Stimulated activated CD8-positive, alpha-beta memory T cell treated with anti-CD3 and anti-CD28 coated beads, Interleukin-2, amount 100 ng/mL, for 48 hours (primary cell): Measurements from ENCODE around the gene DNTTIP2.
"Not testable (repeated sequence)": the region's sequence is repeated elsewhere in the genome, so short reads cannot be mapped to it uniquely, and the experiment has no call there.

Experiments
- DNase-seq, 2 donors: peaks; one replicate each; pipeline ENCODE4 v3.0.0-alpha.2; 2020; ENCODE audit warnings: low read depth in 2 of 2

Gene DNTTIP2

DNA sequence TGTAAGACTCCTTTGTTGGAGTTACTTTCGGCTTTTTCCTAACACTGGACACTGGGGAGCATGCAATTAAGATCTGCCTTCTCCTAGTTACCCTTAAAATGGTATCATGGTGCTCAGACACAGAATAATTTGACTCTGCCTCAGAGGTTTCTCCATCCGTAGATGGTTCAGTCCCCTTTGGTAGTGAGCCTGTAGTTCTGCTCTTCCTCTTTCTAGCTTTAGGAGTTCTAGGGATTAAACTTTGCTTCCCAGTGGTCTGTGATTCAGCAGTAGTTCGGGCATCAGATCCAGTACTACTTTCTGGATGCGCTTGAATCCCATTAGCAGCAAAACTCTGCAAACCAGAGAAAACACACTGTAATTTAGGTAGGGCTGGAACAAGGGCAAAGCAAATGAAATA is 1.5 kb downstream of the DNTTIP2 start:
- no peak for DNase-seq

DNA sequence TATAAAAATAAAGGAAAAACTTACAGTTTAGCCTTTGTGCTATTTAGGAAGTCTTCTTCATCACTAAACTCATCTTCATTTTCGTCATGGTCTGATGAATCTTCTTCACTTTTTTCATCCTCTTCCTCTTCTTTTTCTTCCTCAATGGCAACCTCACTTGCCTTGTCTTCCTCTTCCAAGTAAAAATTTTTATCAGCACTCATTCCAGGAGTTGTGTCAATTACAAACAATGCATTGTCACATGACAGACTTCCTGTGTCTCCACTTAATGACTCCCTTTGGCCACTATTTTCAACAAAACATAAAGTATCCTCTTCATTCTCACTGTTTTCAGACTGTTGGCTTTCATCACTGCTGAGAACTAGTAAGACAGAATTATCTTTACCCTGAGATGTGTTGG is 2.8 kb downstream of the DNTTIP2 start:
- no peak for DNase-seq

DNA sequence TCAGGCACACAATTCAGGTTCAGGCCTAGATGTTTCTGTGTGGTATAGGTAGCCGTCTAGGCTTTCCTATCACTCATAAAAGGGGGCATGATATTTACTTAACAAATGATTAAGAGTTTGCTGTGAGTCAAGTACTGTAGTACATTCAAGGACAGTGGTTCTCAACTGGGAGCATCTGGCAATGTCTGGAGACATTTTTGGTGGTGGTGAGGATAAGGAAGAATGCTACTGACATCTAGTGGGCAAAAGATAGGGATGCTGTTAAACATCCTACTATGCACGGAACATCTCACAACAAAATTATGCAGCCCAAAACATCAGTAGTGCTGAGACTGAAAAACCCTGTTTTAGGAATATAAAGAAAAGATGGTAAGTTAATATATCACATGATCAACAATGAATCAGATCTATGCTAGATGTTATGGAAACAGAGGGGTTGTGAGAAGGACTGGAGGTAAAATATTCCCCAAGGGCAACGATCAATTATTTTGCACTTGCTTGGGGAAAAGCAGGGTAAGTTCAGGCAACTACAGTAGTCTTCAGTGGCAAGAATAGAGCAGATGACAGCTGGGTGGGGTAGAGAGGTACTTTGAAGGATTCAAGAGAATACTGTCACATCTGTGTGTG is 4.9 kb downstream of the DNTTIP2 start:
- DNase-seq, result no peak

DNA sequence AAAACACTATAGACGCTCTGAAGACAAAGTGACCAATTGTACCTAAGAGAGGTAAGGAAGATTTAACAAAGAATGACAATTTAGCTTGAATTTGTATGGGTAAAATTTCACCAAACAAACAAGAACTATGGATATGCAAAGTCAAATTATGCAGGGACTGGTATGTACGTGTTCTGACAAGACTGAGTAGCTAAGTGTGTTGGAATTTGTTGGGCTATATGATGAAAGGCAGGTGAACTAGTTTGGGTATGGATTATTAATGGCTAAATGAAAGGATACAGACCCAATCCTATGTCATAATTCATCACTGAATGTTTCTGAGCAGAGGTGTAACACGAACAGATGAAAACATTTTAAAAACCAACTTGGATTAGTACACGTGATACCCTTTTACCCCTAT is 7.6 kb downstream of the DNTTIP2 start:
- no peak for DNase-seq

DNA sequence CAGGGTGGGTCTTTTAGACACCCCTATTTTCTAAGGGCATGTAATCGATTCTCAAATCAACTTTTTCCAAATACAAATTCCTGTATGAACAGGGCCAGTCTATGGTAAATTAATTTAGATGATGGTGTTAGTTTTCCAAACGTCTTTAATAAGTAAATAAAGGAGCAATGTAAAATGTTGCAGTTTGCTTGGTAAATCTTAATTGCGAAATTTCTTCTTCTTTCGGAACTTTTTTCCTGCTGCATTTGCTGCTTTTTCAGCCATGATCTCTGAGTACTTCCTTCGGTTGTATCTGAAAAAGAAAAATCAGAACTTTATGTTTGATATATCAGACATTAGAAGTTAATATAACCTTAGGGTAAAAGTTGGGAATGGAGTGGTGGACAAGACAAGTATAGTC is 9.4 kb downstream of the DNTTIP2 start:
- no peak for DNase-seq

DNA sequence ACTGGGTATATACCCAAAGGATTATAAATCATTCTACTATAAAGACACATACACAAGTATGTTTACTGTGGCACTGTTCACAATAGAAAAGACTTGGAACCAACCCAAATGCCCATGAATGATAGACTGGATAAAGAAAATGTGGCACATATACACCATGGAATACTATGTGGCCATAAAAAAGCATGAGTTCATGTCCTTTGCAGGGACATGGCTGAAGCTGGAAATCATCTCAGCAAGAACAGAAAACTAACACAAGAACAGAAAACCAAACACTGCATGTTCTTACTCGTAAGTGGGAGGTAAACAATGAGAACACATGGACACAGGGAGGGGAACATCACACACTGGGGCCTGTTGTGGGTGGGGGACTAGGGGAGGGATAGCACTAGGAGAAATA is 10.5 kb downstream of the DNTTIP2 start:
- DNase-seq, result not testable (repeated sequence)

DNA sequence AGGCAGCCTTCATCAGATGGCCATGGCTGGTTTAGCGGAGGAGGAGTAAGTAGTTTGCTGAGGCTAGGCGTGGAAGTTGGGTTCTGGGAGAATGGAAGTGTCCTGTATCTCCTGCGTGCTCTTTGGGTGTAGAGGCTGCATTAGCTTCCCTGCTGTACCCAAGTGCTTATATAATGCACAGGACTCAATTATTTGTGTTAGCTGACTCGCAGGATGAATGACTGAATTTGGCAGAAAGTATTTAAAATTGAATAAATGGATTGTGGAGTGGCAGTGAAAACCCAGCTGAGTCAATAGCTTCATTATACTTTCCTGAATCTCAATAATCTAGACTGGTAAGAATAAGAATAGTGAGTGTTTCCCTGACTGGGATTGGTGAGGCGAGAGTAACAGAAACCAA is 13.8 kb downstream of the DNTTIP2 start:
- no peak for DNase-seq

DNA sequence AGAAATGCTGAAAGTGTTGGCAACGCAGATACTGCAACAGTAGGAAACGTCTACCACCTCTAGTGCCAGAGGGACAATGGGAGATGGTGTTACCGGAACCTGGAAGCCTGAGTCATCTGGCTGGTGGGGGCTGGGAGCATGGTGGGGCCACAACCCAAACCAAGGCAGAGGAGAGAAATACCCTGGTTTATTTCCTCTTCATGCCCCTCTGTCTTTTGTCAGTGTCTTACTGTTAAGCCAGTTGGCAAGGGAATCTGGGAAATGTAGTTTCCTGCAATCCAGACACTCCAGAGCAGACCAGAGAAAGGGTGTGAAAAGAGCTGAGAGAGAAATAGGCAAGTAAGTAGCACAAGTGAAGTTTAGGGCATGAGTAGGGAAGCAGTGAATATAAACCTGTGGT is 14.8 kb downstream of the DNTTIP2 start:
- no peak for DNase-seq

DNA sequence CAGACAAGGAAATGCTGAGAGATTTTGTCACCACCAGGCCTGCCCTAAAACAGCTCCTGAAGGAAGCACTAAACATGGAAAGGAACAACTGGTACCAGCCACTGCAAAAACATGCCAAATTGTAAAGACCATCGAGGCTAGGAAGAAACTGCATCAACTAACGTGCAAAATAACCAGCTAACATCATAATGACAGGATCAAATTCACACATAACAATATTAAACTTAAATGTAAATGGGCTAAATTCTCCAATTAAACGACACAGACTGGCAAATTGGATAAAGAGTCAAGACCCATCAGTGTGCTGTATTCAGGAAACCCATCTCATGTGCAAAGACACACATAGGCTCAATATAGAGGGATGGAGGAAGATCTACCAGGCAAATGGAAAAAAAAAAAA is 21.4 kb downstream of the DNTTIP2 start:
- DNase-seq, result not testable (repeated sequence)

DNA sequence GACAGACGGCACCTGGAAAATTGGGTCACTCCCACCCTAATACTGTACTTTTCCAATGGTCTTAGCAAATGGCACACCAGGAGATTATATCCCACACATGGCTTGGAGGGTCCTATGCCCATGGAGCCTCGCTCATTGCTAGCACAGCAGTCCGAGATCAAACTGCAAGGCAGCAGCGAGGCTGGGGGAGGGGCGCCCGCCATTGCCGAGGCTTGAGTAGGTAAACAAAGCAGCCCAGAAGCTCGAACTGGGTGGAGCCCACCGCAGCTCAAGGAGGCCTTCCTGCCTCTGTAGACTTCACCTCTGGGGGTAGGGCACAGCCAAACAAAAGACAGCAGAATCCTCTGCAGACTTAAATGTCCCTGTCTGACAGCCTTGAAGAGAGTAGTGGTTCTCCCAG is 23.0 kb downstream of the DNTTIP2 start:
- DNase-seq, result not testable (repeated sequence)

DNA sequence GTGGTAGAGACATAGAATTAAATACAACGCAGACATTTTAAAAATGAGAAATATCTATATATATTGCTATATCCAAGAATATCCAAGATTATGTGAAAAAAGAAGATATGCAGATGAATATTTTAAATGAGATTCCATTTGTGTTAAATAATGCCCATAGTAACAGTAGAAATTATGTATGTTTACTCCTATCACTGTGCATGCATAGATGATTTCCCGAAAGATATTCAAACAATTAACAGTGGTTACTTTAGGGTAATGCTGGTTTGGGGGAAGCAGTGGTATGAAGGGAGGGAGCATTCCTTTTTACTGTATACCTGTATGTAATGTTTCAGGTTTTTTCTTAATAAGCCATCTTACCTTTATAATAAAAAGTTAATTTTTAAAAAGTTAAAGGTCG is 25.1 kb downstream of the DNTTIP2 start:
- DNase-seq, result no peak

DNA sequence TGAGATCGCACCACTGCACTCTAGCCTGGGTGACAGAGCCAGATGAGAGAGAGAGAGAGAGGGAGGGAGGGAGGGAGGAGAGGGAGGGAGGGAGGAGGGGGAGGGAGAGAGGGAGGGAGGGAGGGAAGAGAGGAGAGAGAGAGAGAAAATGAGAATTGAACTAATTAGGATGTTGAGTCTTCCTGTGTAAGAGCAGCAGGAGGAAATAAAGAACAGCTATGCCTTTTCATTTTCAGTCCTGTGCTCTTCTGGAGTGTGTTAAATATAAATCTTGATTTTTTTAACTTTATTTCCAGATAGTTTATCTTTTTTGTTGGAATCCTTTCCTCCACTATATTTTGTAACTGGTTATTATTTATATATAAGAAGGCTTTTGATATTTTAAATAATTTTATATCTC is 27.1 kb downstream of the DNTTIP2 start:
- DNase-seq, result no peak

DNA sequence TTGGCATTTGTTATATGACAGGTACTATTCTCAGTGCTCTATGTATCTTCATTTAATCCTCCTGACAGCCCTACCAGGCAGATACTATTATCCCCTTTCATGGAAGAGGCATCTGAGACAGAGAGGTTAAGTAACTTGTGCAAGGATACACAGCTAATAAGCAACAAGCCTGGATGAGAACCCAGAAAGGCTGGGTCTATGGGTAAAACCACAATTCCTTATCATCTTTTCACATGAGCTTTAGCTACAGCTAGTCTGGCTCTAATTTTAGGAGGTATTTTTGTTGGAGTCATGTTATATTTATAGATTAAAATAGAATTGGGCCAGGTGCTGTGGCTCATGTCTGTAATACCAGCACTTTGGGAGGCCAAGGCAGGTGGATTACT is 27.7 kb downstream of the DNTTIP2 start:
- no peak for DNase-seq

DNA sequence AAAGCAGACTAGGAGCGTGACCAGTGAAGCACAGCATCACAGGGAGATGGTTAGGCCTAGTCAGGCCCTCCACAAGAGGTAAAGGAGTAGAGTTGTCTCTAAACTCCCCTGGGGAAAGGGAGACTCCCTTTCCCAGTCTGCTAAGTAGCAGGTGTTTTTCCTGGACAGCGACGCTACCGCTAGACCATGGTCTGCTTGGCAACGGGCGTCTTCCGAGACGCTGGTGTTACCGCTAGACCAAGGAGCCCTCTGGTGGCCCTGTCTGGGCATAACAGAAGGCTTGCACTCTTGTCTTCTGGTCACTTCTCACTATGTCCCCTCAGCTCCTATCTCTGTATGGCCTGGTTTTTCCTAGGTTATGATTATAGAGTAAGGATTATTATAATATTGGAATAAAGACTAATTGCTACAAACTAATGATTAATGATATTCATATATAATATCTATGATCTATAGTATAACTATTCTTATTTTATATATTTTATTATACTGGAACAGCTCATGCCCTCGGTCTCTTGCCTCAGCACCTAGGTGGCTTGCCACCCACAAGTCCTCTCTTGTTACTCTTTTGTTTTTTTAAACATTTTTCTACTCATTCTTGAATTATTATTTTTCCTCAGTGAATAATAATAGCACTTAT is 28.2 kb downstream of the DNTTIP2 start:
- DNase-seq, result peak in 1 of 2 donors; percentile 50

DNA sequence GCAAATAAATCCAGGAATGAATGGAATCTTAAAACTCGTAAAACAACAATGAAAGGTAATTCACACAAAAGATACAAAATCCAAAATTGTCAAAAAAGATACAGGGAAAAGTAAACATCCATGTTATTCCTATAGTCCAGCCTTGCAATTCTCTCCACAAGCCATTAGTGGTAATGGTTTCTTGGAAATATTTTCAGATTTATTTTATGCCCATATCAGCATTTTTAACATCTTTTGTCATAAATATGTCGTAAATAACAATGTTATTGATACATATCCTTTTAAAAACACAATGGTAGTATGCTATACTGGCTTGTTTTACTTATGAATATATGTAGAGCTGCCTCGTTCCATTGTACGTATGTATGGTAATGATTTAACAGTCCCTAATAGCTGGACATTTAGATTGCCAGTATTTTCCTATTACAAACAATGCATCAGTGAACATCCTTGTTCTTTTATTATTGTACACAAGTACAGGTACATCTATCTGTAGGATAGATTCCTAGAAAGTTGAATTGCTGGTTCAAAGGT is 30.6 kb downstream of the DNTTIP2 start:
- DNase-seq, result no peak

DNA sequence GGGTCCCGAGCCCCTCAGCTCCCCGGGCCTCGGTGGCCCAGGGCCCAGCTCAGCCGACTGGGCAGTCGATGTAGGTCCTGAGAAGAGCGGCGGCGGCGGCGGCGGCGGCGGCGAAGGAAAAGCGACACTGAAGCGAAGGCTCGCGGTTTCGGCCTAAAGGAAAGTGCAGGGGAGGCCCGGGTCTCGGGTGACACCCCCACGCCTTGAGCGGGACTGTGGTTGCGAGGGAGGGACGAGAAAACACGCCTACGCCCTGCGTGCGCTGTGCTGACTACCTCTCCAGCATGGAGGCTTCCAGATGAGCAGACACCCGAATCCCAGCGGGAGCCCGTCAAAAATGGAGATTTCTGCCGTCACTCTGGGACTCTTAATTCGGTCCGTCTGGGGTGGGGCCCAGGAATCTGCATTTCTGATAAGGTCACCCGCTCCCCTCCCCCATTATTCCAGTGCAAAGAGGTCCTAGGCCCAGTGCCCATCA is 31.2 kb downstream of the DNTTIP2 start:
- peak; percentile 28 to 40 for DNase-seq

DNA sequence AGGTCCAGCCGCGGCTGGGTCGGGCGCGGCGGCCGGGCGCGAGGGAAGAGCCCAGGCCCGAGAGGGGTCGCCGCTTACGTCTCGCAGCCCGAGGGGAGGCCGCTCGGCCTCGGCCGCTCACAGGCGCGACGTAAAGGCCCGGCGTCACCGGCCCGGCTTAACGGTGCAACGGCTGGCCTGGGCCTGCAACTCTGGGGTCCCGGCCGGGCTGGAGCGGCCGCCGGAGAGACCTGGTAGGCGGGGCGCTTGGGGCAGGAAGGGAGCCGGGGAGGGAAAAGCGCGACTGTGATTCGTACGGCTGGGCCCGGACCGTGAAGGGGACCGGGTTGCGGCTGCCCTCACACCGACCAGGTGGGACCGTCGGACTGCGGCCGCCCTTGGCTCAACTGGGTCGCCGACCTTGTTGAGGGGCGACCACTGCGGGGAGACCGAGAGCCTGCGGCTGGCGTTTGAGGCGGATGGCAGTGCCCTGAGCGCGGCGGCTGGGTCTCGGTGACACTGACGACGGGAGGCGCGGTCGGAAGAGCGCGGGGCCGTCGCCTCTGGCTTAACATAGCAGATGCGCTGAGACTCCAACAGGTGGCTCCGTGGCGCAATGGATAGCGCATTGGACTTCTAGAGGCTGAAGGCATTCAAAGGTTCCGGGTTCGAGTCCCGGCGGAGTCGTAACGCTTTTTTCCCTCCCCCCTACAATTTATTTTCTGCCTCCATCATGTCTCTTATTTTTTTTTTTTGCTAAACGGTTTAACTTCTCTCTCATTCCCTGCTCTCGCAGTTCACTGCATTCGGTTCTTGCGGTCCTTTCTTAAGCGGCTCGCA is 31.8 kb downstream of the DNTTIP2 start:
- peak; percentile 73 to 78 for DNase-seq

DNA sequence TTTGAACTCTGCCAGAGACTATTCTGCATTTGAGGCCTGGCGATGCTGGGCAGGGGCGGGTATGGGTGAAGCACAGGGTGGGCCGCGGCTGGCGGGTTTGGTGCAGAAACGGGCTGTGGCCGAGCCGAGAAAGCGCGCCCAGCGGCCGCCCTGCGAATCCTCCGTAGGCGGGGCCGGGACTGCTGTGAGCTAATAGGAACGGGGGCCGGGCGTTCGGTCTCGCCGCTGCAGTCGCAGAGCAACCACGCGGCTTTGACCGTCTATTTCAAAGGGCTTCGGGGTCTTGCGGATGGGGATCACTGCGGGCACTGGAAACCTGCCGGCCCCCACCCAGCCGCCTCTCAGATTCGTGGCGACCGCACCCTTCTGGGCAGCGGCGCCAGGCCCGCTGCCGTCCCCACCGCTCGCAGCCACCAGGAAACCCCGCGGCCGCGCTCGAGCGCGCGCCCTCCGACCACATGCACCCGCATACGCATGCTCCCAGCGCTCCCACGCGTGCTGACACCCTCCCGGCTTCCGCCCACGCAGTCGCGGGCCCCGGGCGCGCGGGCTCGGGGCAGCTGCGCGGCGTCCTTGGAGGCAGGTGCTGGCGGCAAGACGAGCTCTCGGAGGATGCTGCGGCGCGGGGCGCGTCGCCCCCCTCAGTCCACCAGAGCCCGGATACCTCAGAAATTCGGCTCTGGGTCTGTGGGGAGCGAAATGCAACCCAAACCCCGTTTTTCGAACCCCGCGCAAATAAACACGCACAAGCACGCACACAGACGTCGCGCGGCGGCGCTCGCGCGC is 32.6 kb downstream of the DNTTIP2 start:
- peak; percentile 71 to 80 for DNase-seq

DNA sequence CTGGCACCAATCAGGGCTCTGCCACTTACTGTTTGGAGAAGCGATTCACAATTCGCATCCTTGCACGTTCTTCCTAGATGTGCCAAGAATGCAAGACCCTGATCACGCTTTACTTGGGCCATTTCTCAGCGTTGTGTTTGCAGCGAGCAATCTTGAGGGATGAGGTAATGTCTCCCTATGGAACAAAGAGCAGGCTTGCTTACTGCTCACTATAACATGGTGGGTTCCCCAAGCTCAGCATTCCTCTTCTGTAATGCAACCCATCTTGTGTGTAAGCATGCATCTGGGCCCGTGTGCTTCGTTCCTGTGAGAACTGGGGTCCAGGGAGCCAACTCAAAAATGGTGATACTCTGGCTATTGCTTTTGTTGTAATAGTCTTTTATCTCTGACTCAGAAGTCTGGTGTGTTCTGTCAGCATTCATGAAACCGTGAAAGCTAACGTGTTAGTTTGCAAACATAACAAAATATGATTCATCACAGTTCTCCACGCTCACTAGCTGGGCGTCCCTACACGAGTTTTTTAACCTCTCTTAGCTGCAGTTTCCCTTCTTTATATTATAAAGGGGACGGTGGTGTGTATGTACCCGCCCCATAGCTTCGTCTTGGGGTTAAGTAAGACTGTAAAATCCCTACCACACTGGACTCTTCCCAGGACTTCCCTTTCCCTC is 33.3 kb downstream of the DNTTIP2 start:
- DNase-seq, result no peak

DNA sequence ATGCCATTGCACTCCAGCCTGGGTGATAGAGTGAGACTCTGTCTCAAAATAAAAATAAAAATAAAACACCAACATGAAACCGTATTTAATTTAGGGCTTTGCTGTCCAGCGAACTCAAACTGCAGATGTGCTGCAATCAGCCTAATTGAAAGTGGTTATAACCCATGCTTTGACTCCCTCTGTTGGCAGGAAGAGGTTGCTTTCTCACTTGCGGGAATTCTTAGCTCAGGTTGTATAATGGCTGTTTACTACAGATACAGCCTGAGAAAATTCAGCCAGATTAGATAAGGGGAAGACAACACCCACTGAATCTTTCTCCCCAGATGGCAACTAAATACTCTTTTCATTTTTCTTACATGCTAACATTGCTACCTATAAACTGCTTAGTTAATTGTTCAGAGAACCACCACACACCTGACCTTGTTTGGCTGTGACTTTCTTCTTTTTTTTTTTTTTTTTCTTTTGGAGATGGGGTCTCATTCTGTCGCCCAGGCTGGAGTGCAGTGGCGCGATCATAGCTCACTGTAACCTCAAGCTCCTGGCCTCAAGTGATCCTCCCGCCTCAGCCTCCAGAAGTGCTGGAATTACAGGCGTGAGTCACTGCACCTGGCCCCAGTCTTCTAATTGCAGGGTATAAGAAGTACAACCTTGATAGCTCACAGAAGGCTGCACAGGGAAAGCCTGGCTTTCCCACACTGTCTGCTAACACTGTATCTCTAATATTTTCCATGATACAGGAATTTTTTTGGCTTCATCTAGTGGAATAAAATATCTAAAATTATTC is 34.6 kb downstream of the DNTTIP2 start:
- no peak for DNase-seq
